GM23338 (cell line): ENCODE results near the gene S1PR1. TPM values are rescaled to one million over a fixed set of nuclear protein-coding genes. Genes with fewer than 3 reads are reported as not detected.

Experiments used
- ATAC-seq: fragments of 200-7000 bp; cut with Tn5 transposase; 3 replicates; pipeline ENCODE4 v1.9.1; 2020
- DNase-seq: peaks from one replicate; pipeline ENCODE4 v3.0.0-alpha.2; 2015; ENCODE audit warnings: low spot score
- H2AFZ ChIP-seq: fragments of 200-600 bp; sonication (generic); 2 replicates; pipeline ENCODE4 v1.8.0; 2016; ENCODE audit warnings: antibody characterized with exemption, mild to moderate bottlenecking, moderate library complexity
- H3F3A ChIP-seq: fragments of 200-600 bp; sonication (generic); replicated peaks from 2 replicates; pipeline ENCODE4 v1.8.0; 2017; ENCODE audit warnings: antibody characterized with exemption, mixed run types, low read depth
- H3K27ac ChIP-seq: fragments of 200-600 bp; sonication (generic); 2 replicates; pipeline ENCODE4 v1.6.1; 2016; ENCODE audit warnings: low read depth
- H3K27me3 ChIP-seq: fragments of 200-600 bp; sonication (generic); 2 replicates; pipeline ENCODE4 v1.8.0; 2016; ENCODE audit warnings: mild to moderate bottlenecking, mixed run types, moderate library complexity; ENCODE audit not compliant: insufficient read depth
- H3K36me3 ChIP-seq: fragments of 200-600 bp; sonication (generic); 2 replicates; pipeline ENCODE4 v1.8.0; 2016; ENCODE audit warnings: mild to moderate bottlenecking; ENCODE audit not compliant: insufficient read depth
- H3K4me1 ChIP-seq: fragments of 200-600 bp; sonication (generic); 2 replicates; pipeline ENCODE4 v1.8.0; 2016; ENCODE audit warnings: mild to moderate bottlenecking, moderate library complexity; ENCODE audit not compliant: insufficient read depth
- H3K4me2 ChIP-seq: fragments of 200-600 bp; sonication (generic); 2 replicates; pipeline ENCODE4 v1.7.1; 2017; ENCODE audit warnings: mixed run types
- H3K4me3 ChIP-seq: fragments of 200-600 bp; sonication (generic); 2 replicates; pipeline ENCODE4 v1.6.1; 2016; ENCODE audit warnings: mixed run types
- H3K79me2 ChIP-seq: fragments of 200-600 bp; sonication (generic); replicated peaks from 2 replicates; pipeline ENCODE4 v1.8.0; 2017; ENCODE audit warnings: mild to moderate bottlenecking; ENCODE audit not compliant: insufficient read depth
- H3K9me2 ChIP-seq: fragments of 200-600 bp; sonication (generic); 2 replicates; pipeline ENCODE4 v1.8.0; 2017; ENCODE audit not compliant: insufficient read depth
- H4K20me1 ChIP-seq: fragments of 200-600 bp; sonication (generic); replicated peaks from 2 replicates; pipeline ENCODE4 v1.8.0; 2017; ENCODE audit warnings: mild to moderate bottlenecking; ENCODE audit not compliant: insufficient read depth
- H3K27ac Mint-ChIP-seq: 2 replicates; pipeline ENCODE4 v1.8.0; 2020; ENCODE audit warnings: inconsistent platforms, mild to moderate bottlenecking, moderate library complexity, mixed read lengths
- H3K27me3 Mint-ChIP-seq: 3 replicates; pipeline ENCODE4 v1.8.0; 2022; ENCODE audit warnings: low read depth, mild to moderate bottlenecking, moderate library complexity, mixed read lengths, inconsistent platforms; ENCODE audit not compliant: insufficient read depth, poor library complexity
- H3K36me3 Mint-ChIP-seq: 3 replicates; pipeline ENCODE4 v1.8.0; 2021; ENCODE audit warnings: low read depth, mild to moderate bottlenecking, inconsistent platforms, moderate library complexity, mixed read lengths
- H3K4me1 Mint-ChIP-seq: 3 replicates; pipeline ENCODE4 v1.8.0; 2020; ENCODE audit warnings: mild to moderate bottlenecking, inconsistent platforms, mixed read lengths
- H3K4me3 Mint-ChIP-seq: 3 replicates; pipeline ENCODE4 v1.8.0; 2021; ENCODE audit warnings: moderate library complexity, mild to moderate bottlenecking, inconsistent platforms, mixed read lengths
- H3K9me3 Mint-ChIP-seq: 3 replicates; pipeline ENCODE4 v1.8.0; 2020; ENCODE audit warnings: moderate library complexity, mild to moderate bottlenecking, inconsistent platforms, mixed read lengths
- CREB1 ChIP-seq: fragments of 250-450 bp; sonication (Bioruptor Pico); IDR thresholded peaks from 2 replicates; pipeline ENCODE4 v1.5.0; 2020; ENCODE audit warnings: low read depth, mild to moderate bottlenecking, moderate library complexity
- EZH2 ChIP-seq: fragments of 200-600 bp; sonication (generic); IDR thresholded peaks from one replicate; pipeline ENCODE4 v1.8.0; 2017; ENCODE audit warnings: antibody characterized with exemption, mild to moderate bottlenecking, low read depth; ENCODE audit not compliant: unreplicated experiment
- EZH2phosphoT487 ChIP-seq: fragments of 200-600 bp; sonication (generic); IDR thresholded peaks from one replicate; pipeline ENCODE4 v1.8.1; 2018; ENCODE audit warnings: antibody characterized with exemption; ENCODE audit not compliant: unreplicated experiment
- JUNB ChIP-seq: IDR thresholded peaks from one replicate; pipeline ENCODE4 v1.6.1; 2016; ENCODE audit warnings: antibody characterized with exemption; ENCODE audit not compliant: unreplicated experiment
- NANOG ChIP-seq: IDR thresholded peaks from 2 replicates; pipeline ENCODE4 v1.6.1; 2016; ENCODE audit warnings: antibody characterized with exemption, borderline replicate concordance
- POLR2AphosphoS5 ChIP-seq: IDR thresholded peaks from 2 replicates; pipeline ENCODE4 v1.6.1; 2016; ENCODE audit warnings: antibody characterized with exemption, low read depth
- STAT1 ChIP-seq: IDR thresholded peaks from one replicate; pipeline ENCODE4 v1.6.1; 2016; ENCODE audit warnings: antibody characterized with exemption; ENCODE audit not compliant: unreplicated experiment
- ZNF114 ChIP-seq: fragments of 250-450 bp; sonication (Bioruptor Pico); IDR thresholded peaks from 2 replicates; pipeline ENCODE4 v1.5.0; 2020; ENCODE audit warnings: mild to moderate bottlenecking, moderate library complexity
- ZNF331 ChIP-seq: fragments of 250-450 bp; sonication (Bioruptor Pico); IDR thresholded peaks from 2 replicates; pipeline ENCODE4 v1.5.0; 2020; ENCODE audit warnings: low read depth, mild to moderate bottlenecking, moderate library complexity
- polyA plus RNA-seq: library from polyadenylated mRNA; unstranded; fragments of >200 nt; fragmentation: Nextera tagmentation; extraction: Ambion mirVana; gene quantifications from 2 replicates; pipeline ENCODE4 v1.2.1, GENCODE V29; 2016
- total RNA-seq: library from RNA; depleted of rRNA; stranded (reverse); fragments of >200 nt; shearing (Covaris generic); gene quantifications from 2 replicates; pipeline ENCODE4 v1.2.3, GENCODE V29; 2014
- TF ChIP-seq, protein P1 (sequence below), 2 experiments: fragments of 200-600 bp in 1 of 2; sonication (generic) in 1 of 2; conservative IDR thresholded peaks; 2 replicates each; pipeline versions ENCODE4 v1.5.1 to v1.6.1; 2016 to 2017; ENCODE audit warnings: antibody characterized with exemption in 2 of 2, low read depth in 2 of 2, mild to moderate bottlenecking in 2 of 2, moderate library complexity in 1 of 2
- TF ChIP-seq, protein P2 (sequence below): IDR thresholded peaks from 2 replicates; pipeline ENCODE4 v1.6.1; 2016; ENCODE audit warnings: antibody characterized with exemption
- TF ChIP-seq, protein P3 (sequence below): IDR thresholded peaks from one replicate; pipeline ENCODE4 v1.6.1; 2018; ENCODE audit warnings: antibody characterized with exemption; ENCODE audit not compliant: unreplicated experiment
- TF ChIP-seq, protein P4 (sequence below): fragments of 250-450 bp; sonication (Bioruptor Pico); IDR thresholded peaks from 2 replicates; pipeline ENCODE4 v1.5.0; 2020; ENCODE audit warnings: mild to moderate bottlenecking, moderate library complexity

The S1PR1 gene
- total and polyA plus RNA-seq, 2 experiments from 2014 or later: 2.6 to 4.1 TPM

DNA sequence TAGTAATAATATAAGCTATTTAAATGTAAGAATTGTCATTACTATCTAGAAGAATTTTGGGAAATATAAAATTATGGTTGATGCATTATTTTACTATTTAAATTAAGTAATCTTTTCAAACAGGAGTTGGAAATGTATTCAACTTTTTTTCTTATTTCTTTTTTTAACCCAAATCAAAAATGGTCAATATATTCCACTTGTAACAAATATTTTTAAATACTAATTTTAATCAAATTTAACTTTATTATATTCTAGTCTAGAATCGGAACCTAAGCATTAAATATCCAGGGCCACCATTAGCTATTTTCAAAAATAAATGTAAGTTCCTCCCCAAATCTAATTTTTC is 37.2 kb upstream of the S1PR1 start:
- H3K9me3 Mint-ChIP-seq: no peaks in the 10 kb centered on the region
- no peak for DNase-seq
- Histone ChIP-seq H3K4me3 (no peak overlapping the region), H4K20me1 (no peaks in the 10 kb centered on the region), H3K27ac (no peak overlapping the region), H3K79me2 (no peaks in the 10 kb centered on the region), H3K36me3 (no peaks in the 10 kb centered on the region), H3K4me2 (no peak overlapping the region), H2AFZ (no peak overlapping the region), H3F3A (no peaks in the 10 kb centered on the region), H3K9me2 (no peaks in the 10 kb centered on the region), H3K4me1 (peaks cover 4% of the 10 kb centered on the region; the same call in 1 of the 2 replicates), H3K27me3 (no peaks in the 10 kb centered on the region)
- H3K4me3 Mint-ChIP-seq: no peak overlapping the region
- no peak for ATAC-seq
- no peak overlapping the region for H3K27ac Mint-ChIP-seq
- peaks cover 5% of the 10 kb centered on the region; the same call in 2 of the 3 replicates for H3K4me1 Mint-ChIP-seq
- TF ChIP-seq STAT1 (no peak), ZNF331 (no peak), CREB1 (CRISPR knock-in tag) (no peak), ZNF114 (CRISPR knock-in tag) (no peak), EZH2phosphoT487 (no peak), EZH2 (no peak), NANOG (no peak), JUNB (no peak), POLR2AphosphoS5 (no peak)
- TF ChIP-seq, protein P1, sequence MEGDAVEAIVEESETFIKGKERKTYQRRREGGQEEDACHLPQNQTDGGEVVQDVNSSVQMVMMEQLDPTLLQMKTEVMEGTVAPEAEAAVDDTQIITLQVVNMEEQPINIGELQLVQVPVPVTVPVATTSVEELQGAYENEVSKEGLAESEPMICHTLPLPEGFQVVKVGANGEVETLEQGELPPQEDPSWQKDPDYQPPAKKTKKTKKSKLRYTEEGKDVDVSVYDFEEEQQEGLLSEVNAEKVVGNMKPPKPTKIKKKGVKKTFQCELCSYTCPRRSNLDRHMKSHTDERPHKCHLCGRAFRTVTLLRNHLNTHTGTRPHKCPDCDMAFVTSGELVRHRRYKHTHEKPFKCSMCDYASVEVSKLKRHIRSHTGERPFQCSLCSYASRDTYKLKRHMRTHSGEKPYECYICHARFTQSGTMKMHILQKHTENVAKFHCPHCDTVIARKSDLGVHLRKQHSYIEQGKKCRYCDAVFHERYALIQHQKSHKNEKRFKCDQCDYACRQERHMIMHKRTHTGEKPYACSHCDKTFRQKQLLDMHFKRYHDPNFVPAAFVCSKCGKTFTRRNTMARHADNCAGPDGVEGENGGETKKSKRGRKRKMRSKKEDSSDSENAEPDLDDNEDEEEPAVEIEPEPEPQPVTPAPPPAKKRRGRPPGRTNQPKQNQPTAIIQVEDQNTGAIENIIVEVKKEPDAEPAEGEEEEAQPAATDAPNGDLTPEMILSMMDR (conservative IDR thresholded peaks at IDR 0.05; ENCODE audit: low read depth in 2 of 2): no peak
- TF ChIP-seq, protein P2, sequence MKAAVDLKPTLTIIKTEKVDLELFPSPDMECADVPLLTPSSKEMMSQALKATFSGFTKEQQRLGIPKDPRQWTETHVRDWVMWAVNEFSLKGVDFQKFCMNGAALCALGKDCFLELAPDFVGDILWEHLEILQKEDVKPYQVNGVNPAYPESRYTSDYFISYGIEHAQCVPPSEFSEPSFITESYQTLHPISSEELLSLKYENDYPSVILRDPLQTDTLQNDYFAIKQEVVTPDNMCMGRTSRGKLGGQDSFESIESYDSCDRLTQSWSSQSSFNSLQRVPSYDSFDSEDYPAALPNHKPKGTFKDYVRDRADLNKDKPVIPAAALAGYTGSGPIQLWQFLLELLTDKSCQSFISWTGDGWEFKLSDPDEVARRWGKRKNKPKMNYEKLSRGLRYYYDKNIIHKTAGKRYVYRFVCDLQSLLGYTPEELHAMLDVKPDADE: no peak
- TF ChIP-seq, protein P3, sequence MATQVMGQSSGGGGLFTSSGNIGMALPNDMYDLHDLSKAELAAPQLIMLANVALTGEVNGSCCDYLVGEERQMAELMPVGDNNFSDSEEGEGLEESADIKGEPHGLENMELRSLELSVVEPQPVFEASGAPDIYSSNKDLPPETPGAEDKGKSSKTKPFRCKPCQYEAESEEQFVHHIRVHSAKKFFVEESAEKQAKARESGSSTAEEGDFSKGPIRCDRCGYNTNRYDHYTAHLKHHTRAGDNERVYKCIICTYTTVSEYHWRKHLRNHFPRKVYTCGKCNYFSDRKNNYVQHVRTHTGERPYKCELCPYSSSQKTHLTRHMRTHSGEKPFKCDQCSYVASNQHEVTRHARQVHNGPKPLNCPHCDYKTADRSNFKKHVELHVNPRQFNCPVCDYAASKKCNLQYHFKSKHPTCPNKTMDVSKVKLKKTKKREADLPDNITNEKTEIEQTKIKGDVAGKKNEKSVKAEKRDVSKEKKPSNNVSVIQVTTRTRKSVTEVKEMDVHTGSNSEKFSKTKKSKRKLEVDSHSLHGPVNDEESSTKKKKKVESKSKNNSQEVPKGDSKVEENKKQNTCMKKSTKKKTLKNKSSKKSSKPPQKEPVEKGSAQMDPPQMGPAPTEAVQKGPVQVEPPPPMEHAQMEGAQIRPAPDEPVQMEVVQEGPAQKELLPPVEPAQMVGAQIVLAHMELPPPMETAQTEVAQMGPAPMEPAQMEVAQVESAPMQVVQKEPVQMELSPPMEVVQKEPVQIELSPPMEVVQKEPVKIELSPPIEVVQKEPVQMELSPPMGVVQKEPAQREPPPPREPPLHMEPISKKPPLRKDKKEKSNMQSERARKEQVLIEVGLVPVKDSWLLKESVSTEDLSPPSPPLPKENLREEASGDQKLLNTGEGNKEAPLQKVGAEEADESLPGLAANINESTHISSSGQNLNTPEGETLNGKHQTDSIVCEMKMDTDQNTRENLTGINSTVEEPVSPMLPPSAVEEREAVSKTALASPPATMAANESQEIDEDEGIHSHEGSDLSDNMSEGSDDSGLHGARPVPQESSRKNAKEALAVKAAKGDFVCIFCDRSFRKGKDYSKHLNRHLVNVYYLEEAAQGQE: no peak
- TF ChIP-seq, protein P4, sequence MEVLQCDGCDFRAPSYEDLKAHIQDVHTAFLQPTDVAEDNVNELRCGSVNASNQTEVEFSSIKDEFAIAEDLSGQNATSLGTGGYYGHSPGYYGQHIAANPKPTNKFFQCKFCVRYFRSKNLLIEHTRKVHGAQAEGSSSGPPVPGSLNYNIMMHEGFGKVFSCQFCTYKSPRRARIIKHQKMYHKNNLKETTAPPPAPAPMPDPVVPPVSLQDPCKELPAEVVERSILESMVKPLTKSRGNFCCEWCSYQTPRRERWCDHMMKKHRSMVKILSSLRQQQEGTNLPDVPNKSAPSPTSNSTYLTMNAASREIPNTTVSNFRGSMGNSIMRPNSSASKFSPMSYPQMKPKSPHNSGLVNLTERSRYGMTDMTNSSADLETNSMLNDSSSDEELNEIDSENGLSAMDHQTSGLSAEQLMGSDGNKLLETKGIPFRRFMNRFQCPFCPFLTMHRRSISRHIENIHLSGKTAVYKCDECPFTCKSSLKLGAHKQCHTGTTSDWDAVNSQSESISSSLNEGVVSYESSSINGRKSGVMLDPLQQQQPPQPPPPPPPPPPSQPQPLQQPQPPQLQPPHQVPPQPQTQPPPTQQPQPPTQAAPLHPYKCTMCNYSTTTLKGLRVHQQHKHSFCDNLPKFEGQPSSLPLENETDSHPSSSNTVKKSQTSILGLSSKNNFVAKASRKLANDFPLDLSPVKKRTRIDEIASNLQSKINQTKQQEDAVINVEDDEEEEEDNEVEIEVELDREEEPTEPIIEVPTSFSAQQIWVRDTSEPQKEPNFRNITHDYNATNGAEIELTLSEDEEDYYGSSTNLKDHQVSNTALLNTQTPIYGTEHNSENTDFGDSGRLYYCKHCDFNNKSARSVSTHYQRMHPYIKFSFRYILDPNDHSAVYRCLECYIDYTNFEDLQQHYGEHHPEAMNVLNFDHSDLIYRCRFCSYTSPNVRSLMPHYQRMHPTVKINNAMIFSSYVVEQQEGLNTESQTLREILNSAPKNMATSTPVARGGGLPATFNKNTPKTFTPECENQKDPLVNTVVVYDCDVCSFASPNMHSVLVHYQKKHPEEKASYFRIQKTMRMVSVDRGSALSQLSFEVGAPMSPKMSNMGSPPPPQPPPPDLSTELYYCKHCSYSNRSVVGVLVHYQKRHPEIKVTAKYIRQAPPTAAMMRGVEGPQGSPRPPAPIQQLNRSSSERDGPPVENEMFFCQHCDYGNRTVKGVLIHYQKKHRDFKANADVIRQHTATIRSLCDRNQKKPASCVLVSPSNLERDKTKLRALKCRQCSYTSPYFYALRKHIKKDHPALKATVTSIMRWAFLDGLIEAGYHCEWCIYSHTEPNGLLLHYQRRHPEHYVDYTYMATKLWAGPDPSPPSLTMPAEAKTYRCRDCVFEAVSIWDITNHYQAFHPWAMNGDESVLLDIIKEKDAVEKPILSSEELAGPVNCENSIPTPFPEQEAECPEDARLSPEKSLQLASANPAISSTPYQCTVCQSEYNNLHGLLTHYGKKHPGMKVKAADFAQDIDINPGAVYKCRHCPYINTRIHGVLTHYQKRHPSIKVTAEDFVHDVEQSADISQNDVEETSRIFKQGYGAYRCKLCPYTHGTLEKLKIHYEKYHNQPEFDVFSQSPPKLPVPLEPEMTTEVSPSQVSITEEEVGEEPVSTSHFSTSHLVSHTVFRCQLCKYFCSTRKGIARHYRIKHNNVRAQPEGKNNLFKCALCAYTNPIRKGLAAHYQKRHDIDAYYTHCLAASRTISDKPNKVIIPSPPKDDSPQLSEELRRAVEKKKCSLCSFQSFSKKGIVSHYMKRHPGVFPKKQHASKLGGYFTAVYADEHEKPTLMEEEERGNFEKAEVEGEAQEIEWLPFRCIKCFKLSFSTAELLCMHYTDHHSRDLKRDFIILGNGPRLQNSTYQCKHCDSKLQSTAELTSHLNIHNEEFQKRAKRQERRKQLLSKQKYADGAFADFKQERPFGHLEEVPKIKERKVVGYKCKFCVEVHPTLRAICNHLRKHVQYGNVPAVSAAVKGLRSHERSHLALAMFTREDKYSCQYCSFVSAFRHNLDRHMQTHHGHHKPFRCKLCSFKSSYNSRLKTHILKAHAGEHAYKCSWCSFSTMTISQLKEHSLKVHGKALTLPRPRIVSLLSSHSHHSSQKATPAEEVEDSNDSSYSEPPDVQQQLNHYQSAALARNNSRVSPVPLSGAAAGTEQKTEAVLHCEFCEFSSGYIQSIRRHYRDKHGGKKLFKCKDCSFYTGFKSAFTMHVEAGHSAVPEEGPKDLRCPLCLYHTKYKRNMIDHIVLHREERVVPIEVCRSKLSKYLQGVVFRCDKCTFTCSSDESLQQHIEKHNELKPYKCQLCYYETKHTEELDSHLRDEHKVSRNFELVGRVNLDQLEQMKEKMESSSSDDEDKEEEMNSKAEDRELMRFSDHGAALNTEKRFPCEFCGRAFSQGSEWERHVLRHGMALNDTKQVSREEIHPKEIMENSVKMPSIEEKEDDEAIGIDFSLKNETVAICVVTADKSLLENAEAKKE (CRISPR knock-in tag): no peak
- no peaks in the 10 kb centered on the region for H3K36me3 Mint-ChIP-seq
- H3K27me3 Mint-ChIP-seq: peaks cover 3% of the 10 kb centered on the region
